Neural cell (in vitro differentiated cells): Measurements from ENCODE around the gene MEIOC.

Experiments
- CTCF ChIP-seq: fragments of 450-650 bp; IDR thresholded peaks from 2 replicates; pipeline ENCODE4 v1.5.1; 2014; ENCODE audit warnings: antibody characterized with exemption, mild to moderate bottlenecking, moderate library complexity; ENCODE audit not compliant: poor library complexity, severe bottlenecking
- EP300 ChIP-seq: fragments of 450-650 bp; conservative IDR thresholded peaks from 2 replicates; pipeline ENCODE4 v1.6.1; 2014; ENCODE audit warnings: antibody characterized with exemption, mild to moderate bottlenecking, moderate library complexity; ENCODE audit not compliant: poor library complexity, severe bottlenecking
- EZH2 ChIP-seq: fragments of 200-600, 300-800 bp; shearing (Covaris generic), sonication (generic); IDR thresholded peaks from 2 replicates; pipeline ENCODE4 v1.6.1; 2014; ENCODE audit warnings: antibody characterized with exemption, low read length, borderline replicate concordance, mild to moderate bottlenecking; ENCODE audit not compliant: insufficient read depth, poor library complexity, severe bottlenecking
- POLR2AphosphoS5 ChIP-seq: IDR thresholded peaks from 2 replicates; pipeline ENCODE4 v1.6.1; 2012
- RAD21 ChIP-seq: fragments of 450-650 bp; conservative IDR thresholded peaks from 2 replicates; pipeline ENCODE4 v1.6.1; 2014; ENCODE audit warnings: antibody characterized with exemption, mild to moderate bottlenecking, moderate library complexity
- SMC3 ChIP-seq: fragments of 450-650 bp; conservative IDR thresholded peaks from 2 replicates; pipeline ENCODE4 v1.6.1; 2014; ENCODE audit warnings: antibody characterized with exemption, mild to moderate bottlenecking, moderate library complexity; ENCODE audit not compliant: poor library complexity

GRCh38 chr17:44689477-44690217, 33.4 kb downstream of the MEIOC start, which contains the start of gene CCDC43:
- TF ChIP-seq CTCF (no peak), EZH2 (no peak), EP300 (no peak), RAD21 (peak; percentile 27), POLR2AphosphoS5 (peak; percentile 84), SMC3 (no peak)
